Epithelial cell of esophagus (primary cell): ENCODE results near the gene PHLDA3.

Source experiments
- DNase-seq: peaks from one replicate; pipeline ENCODE4 v3.0.0; 2010; ENCODE audit warnings: low read depth
- H3K4me3 ChIP-seq: 2 replicates; pipeline ENCODE4 v1.5.1; 2011; ENCODE audit warnings: mild to moderate bottlenecking, low read length, control low read depth
- TF ChIP-seq, protein P1 (sequence below): IDR thresholded peaks from 2 replicates; pipeline ENCODE4 v1.5.1; 2011; ENCODE audit warnings: low read depth, mild to moderate bottlenecking, low read length, control low read depth, inconsistent platforms; ENCODE audit not compliant: insufficient read depth; ENCODE audit errors: missing control alignments

Gene PHLDA3

DNA sequence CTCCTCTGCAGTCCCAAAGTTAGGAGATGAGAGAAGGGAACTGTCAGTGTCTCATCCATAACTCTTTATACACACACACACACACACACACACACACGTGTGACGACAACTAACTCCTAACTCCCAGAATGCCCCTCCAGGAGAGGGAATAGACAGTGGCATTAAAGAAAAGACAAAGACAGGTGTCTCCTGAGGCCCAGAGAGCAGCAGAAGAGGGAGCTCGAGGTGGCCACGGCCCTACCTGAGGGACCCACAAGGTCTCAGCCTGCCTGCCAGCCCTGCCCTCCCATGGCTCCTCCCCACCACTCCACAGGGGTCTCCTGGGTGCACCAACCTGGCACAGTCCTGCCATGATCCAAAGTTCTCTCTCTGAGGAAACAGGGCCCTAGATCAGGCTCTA lies 1.6 kb upstream of the PHLDA3 start:
- no peak overlapping the region for H3K4me3 ChIP-seq
- no peak for DNase-seq
- TF ChIP-seq, protein P1, sequence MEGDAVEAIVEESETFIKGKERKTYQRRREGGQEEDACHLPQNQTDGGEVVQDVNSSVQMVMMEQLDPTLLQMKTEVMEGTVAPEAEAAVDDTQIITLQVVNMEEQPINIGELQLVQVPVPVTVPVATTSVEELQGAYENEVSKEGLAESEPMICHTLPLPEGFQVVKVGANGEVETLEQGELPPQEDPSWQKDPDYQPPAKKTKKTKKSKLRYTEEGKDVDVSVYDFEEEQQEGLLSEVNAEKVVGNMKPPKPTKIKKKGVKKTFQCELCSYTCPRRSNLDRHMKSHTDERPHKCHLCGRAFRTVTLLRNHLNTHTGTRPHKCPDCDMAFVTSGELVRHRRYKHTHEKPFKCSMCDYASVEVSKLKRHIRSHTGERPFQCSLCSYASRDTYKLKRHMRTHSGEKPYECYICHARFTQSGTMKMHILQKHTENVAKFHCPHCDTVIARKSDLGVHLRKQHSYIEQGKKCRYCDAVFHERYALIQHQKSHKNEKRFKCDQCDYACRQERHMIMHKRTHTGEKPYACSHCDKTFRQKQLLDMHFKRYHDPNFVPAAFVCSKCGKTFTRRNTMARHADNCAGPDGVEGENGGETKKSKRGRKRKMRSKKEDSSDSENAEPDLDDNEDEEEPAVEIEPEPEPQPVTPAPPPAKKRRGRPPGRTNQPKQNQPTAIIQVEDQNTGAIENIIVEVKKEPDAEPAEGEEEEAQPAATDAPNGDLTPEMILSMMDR: no peak

DNA sequence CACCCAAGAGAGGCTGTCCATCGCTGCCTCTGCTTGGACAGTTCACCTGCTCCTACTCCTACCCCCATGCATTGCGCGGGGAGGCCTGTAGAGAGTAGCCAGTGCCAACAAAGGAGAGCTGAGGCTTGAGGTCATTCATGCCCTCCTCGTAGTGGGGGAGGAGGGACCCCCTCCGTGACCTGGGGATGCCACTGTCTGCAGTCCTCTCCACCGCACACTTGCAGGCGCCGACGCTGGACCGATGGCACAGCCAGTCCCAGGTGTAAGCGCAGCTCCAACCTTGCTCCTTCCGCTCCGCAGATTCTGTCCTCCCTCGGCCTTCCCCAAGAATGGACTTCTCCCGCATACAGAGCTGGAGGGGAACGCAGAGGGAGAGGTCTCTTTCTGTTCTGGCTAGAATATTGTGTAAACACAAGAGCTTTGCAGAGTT lies 672 bp upstream of the PHLDA3 start:
- DNase-seq: no peak
- H3K4me3 ChIP-seq: peak overlapping the region; percentile 44
- TF ChIP-seq, protein P1: no peak

DNA sequence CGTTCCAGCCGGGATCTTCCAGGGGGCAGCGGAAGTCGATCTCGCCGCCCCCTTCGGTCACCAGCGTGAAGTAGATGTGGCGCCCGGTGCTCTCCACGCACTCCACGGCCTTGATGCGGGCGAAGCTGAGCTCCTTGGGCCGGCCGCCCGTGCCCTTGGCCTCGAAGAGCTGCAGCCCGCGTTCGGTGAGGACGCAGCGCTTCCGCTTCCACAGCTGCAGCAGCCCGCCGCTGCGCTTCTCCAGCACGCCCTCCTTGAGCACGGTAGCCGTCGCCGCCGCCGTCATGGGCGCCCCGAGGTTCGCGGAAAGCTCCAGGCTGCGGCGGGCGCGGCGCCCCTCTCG lies 516 bp downstream of the PHLDA3 start:
- DNase-seq: no peak
- H3K4me3 ChIP-seq: peak overlapping the region; percentile 100
- TF ChIP-seq, protein P1: no peak

DNA sequence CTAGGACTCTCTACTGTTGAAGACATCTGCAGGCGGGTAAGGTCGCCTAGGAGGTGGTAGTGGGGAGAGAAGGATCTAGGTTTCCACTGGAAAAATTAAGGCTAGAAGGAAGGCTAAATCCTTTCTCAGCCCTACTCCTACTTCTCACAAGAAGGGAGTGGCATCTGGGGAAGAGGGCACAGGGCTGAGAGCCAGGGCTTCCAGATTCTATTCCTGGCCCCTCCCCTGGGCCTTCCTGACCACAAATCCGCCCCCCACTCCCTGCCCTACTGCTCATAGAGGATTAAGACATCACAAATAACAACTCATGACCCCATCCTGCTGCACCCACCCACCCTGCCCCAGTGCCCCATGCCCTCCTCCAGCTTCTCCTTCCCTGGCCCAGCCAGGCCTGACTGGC lies 2.5 kb downstream of the PHLDA3 start:
- DNase-seq: peak; percentile 85
- TF ChIP-seq, protein P1: no peak
- peak overlapping the region; percentile 100 for H3K4me3 ChIP-seq

DNA sequence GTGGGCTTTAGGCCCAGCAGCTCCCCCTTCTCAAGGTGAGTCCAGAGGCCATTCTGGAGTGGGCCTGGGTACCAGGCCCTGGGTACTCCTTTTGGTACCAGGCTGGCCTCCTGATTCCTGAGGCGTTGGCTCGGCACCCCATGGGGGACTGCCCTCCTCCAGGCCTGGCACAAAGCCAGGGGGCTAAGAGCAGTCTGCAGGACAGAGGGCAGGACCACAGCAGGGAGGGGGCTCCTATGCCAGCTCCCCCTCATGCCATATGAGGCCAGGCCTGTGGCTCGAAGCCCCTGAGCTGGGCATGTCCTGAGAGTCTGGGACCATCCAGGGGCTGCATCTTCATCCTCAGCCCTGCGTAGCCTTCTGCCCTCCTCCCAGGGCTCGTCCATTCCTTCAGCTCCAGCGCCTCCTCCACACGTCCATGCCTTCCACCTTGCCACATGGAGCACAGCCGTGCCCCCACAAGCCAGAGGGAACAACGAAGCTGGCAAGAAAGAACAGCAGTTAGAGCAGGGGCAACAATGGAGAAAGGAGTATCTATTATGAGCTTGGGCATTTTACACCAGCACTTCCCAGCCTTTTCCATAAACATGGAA lies 3.2 kb downstream of the PHLDA3 start:
- TF ChIP-seq, protein P1: no peak

DNA sequence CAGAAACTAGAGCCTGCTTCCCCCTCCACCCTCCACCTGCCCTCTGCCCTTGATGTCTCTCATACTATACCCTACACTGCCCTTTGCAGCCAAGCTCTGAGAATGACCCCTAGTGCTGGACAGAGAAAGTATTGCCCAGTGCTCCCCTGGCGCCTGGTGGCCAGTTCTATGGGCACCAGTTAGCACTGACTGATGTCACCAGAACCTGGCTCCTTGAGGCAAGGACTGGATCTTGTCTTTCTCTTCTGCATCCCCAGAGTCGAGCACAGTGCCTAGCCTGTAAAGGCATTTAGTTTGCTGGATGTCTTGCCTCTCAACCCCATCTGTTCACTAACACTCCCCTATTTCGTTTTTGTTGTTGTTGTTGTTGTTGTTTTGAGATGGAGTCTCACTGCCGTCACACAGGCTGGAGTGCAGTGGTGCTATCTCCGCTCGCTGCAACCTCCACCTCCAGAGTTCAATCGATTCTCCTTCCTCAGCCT lies 5.9 kb downstream of the PHLDA3 start:
- H3K4me3 ChIP-seq: no peak overlapping the region
- peak; percentile 67 for DNase-seq
- TF ChIP-seq, protein P1: peak; percentile 38

More for the DNA sequence above, 3.2 kb downstream of the PHLDA3 start:
- DNase-seq: no peak
- H3K4me3 ChIP-seq: peak overlapping the region; percentile 100

DNA sequence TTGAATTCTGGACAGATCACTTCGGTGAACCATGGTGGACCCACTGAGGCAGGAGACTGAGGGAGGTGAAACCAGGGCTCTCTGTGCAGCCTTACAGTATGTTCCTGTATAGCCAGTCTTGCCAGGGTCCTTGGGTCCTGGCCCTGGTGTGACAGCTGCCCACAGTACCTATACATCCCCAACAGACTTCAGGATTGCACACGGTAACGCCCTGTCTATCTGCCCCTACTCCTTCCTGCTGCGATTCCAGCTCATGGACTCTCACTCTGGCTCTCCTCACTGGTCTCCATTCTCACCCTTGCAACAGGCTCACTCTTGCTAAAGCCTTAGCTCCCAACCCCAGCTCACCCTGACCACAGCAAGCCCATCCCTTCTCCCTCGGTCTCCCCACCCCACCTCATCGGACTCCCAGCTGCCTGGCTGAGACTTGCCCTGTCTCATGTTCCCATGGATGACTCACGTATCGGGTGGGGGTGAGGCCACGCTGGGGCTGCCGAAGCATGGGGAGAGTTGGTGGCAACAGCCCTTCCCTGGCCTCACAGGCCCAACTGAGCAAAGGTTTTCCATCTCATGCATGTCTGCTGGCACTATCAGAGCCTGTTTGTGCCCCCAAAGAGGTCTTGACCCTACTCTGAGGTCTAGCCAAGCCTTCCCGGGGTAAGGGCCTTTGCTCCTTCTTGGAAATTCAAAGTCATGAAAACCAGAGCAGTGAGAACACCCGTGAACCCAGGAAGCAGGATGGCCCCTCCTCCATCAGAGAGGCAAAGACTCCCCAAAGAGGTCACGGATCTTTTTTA lies 7.1 kb downstream of the PHLDA3 start:
- peak; percentile 100 for DNase-seq
- TF ChIP-seq, protein P1: no peak
- H3K4me3 ChIP-seq: peak overlapping the region; percentile 12
